IMR-90 (cell line): Measurements from ENCODE around the gene NOL4L. TPM values are rescaled to one million over a fixed set of nuclear protein-coding genes. Genes with fewer than 3 reads are reported as not detected.

ENCODE experiments used
- ATAC-seq: fragments of 200-7000 bp; cut with Tn5 transposase; 2 replicates; pipeline ENCODE4 v1.9.1; 2020; ENCODE audit warnings: low read depth, mild to moderate bottlenecking, moderate library complexity
- BruUV-seq: library from RNA; stranded (reverse); fragments of 400-500 nt; replicated peaks from 2 replicates; lab custom pipeline; 2021; lab: Mats Ljungman, UMichigan
- CTCF ChIA-PET: fragments of 300-600 bp; formaldehyde crosslinking; extraction: SDS; loops from one replicate; lab custom pipeline; 2021; ENCODE audit warnings: antibody characterized with exemption; lab: Yijun Ruan, JAX
- POLR2A ChIA-PET: fragments of 300-600 bp; sonication (Branson Sonifier 250); formaldehyde crosslinking; loops from one replicate; lab custom pipeline; 2022; ENCODE audit warnings: antibody characterized with exemption; ENCODE audit not compliant: unreplicated experiment; lab: Charles Lee
- DNase-seq: peaks from one replicate; pipeline ENCODE4 v3.0.0; 2013
- H2AFZ ChIP-seq: replicated peaks from 2 replicates; pipeline ENCODE3; 2013; ENCODE audit warnings: low read length, mild to moderate bottlenecking; ENCODE audit not compliant: poor library complexity
- H2AK5ac ChIP-seq: 2 replicates; pipeline ENCODE4 v1.6.1; 2013; ENCODE audit warnings: low read depth, low read length, inconsistent platforms
- H2AK9ac ChIP-seq: replicated peaks from 2 replicates; pipeline ENCODE3; 2013; ENCODE audit warnings: mild to moderate bottlenecking, low read depth, low read length, moderate library complexity; ENCODE audit not compliant: poor library complexity
- H2BK120ac ChIP-seq: 2 replicates; pipeline ENCODE4 v1.6.1; 2013; ENCODE audit warnings: low read depth, low read length, inconsistent platforms
- H2BK15ac ChIP-seq: 3 replicates; pipeline ENCODE4 v1.6.1; 2013; ENCODE audit warnings: low read depth, low read length, inconsistent platforms
- H2BK20ac ChIP-seq: 2 replicates; pipeline ENCODE4 v1.6.1; 2013; ENCODE audit warnings: low read depth, mild to moderate bottlenecking, inconsistent platforms, low read length, moderate library complexity
- H2BK5ac ChIP-seq: 2 replicates; pipeline ENCODE4 v1.6.1; 2013; ENCODE audit warnings: mild to moderate bottlenecking, low read depth, low read length, inconsistent platforms; ENCODE audit not compliant: poor library complexity, severe bottlenecking
- H3K14ac ChIP-seq: replicated peaks from 2 replicates; pipeline ENCODE4 v1.6.1; 2013; ENCODE audit warnings: low read depth, low read length, inconsistent platforms
- H3K18ac ChIP-seq: 2 replicates; pipeline ENCODE4 v1.6.1; 2013; ENCODE audit warnings: low read depth, low read length, control low read depth
- H3K23ac ChIP-seq: 2 replicates; pipeline ENCODE4 v1.6.1; 2013; ENCODE audit warnings: low read depth, low read length, inconsistent platforms
- H3K27ac ChIP-seq: 2 replicates; pipeline ENCODE4 v1.5.1; 2013; ENCODE audit warnings: mild to moderate bottlenecking, control low read depth, low read length; ENCODE audit not compliant: insufficient read depth
- H3K27me3 ChIP-seq: 2 replicates; pipeline ENCODE4 v1.6.1; 2013; ENCODE audit warnings: low read length; ENCODE audit not compliant: control insufficient read depth, insufficient read depth
- H3K36me3 ChIP-seq: 2 replicates; pipeline ENCODE4 v1.6.1; 2013; ENCODE audit warnings: low read length, mixed read lengths; ENCODE audit not compliant: control insufficient read depth, insufficient read depth
- H3K4ac ChIP-seq: 2 replicates; pipeline ENCODE4 v1.6.1; 2013; ENCODE audit warnings: low read depth, low read length, inconsistent platforms
- H3K4me1 ChIP-seq: 2 replicates; pipeline ENCODE4 v1.6.1; 2013; ENCODE audit warnings: low read length, mixed read lengths; ENCODE audit not compliant: control insufficient read depth, insufficient read depth
- H3K4me2 ChIP-seq: 2 replicates; pipeline ENCODE4 v1.6.1; 2013; ENCODE audit warnings: low read depth, mild to moderate bottlenecking, control low read depth, low read length, moderate library complexity
- H3K4me3 ChIP-seq: 2 replicates; pipeline ENCODE4 v1.5.1; 2013; ENCODE audit warnings: low read depth, mild to moderate bottlenecking, control low read depth, low read length, moderate library complexity; ENCODE audit not compliant: insufficient read depth
- H3K56ac ChIP-seq: 2 replicates; pipeline ENCODE4 v1.6.1; 2013; ENCODE audit warnings: low read length, inconsistent platforms; ENCODE audit not compliant: insufficient read depth; ENCODE audit errors: extremely low read depth
- H3K79me1 ChIP-seq, 2 experiments: 2 replicates each; pipeline ENCODE4 v1.6.1; 2013; ENCODE audit warnings: low read length in 2 of 2, inconsistent platforms in 1 of 2, low read depth in 1 of 2
- H3K9ac ChIP-seq: 2 replicates; pipeline ENCODE4 v1.6.1; 2013; ENCODE audit warnings: low read depth, low read length, control low read depth
- H3K9me1 ChIP-seq: 2 replicates; pipeline ENCODE4 v1.6.1; 2013; ENCODE audit warnings: low read length, inconsistent platforms; ENCODE audit not compliant: insufficient read depth
- H3K9me3 ChIP-seq: 2 replicates; pipeline ENCODE4 v1.6.1; 2013; ENCODE audit warnings: low read length; ENCODE audit not compliant: control insufficient read depth, insufficient read depth
- H4K20me1 ChIP-seq: 2 replicates; pipeline ENCODE4 v1.6.1; 2013; ENCODE audit warnings: low read length, inconsistent platforms; ENCODE audit not compliant: insufficient read depth
- H4K5ac ChIP-seq: 2 replicates; pipeline ENCODE4 v1.6.1; 2013; ENCODE audit warnings: mild to moderate bottlenecking, low read depth, low read length, control low read depth
- H4K8ac ChIP-seq, 2 experiments: 2 replicates each; pipeline ENCODE4 v1.6.1; 2013; ENCODE audit warnings: low read depth in 2 of 2, low read length in 2 of 2, control low read depth in 1 of 2, inconsistent platforms in 1 of 2
- H4K91ac ChIP-seq: 2 replicates; pipeline ENCODE4 v1.6.1; 2013; ENCODE audit warnings: low read depth, low read length, inconsistent platforms; ENCODE audit not compliant: insufficient read depth
- BHLHE40 ChIP-seq: fragments of 150-350 bp; IDR thresholded peaks from 2 replicates; pipeline ENCODE4 v1.6.1; 2016; ENCODE audit warnings: mild to moderate bottlenecking, low read depth, low read length
- CEBPB ChIP-seq: IDR thresholded peaks from 2 replicates; pipeline ENCODE4 v1.6.1; 2012; ENCODE audit warnings: low read depth, low read length, improper control_type of control experiment
- CHD1 ChIP-seq: IDR thresholded peaks from 2 replicates; pipeline ENCODE4 v1.6.1; 2012; ENCODE audit warnings: low read depth, low read length, improper control_type of control experiment
- CTCF ChIP-seq: conservative IDR thresholded peaks from 2 replicates; pipeline ENCODE4 v1.5.1; 2012; ENCODE audit warnings: mild to moderate bottlenecking, low read depth, low read length, improper control_type of control experiment
- FOS ChIP-seq: fragments of 150-350 bp; IDR thresholded peaks from 2 replicates; pipeline ENCODE4 v1.6.1; 2016; ENCODE audit warnings: low read depth, low read length
- MAFK ChIP-seq: IDR thresholded peaks from 2 replicates; pipeline ENCODE4 v1.6.1; 2012; ENCODE audit warnings: low read depth, low read length, improper control_type of control experiment
- MAZ ChIP-seq: IDR thresholded peaks from 2 replicates; pipeline ENCODE4 v1.6.1; 2012; ENCODE audit warnings: low read depth, mild to moderate bottlenecking, low read length, improper control_type of control experiment, moderate library complexity, borderline replicate concordance
- MXI1 ChIP-seq: IDR thresholded peaks from 2 replicates; pipeline ENCODE4 v1.6.1; 2012; ENCODE audit warnings: low read depth, mild to moderate bottlenecking, low read length, moderate library complexity, borderline replicate concordance
- POLR2A ChIP-seq: IDR thresholded peaks from 2 replicates; pipeline ENCODE4 v1.6.1; 2012; ENCODE audit warnings: mild to moderate bottlenecking, low read depth, low read length
- RAD21 ChIP-seq: IDR thresholded peaks from 2 replicates; pipeline ENCODE4 v1.6.1; 2012; ENCODE audit warnings: low read length, improper control_type of control experiment
- RCOR1 ChIP-seq: IDR thresholded peaks from 2 replicates; pipeline ENCODE4 v1.6.1; 2012; ENCODE audit warnings: mild to moderate bottlenecking, low read length, improper control_type of control experiment; ENCODE audit not compliant: insufficient replicate concordance
- RFX5 ChIP-seq: IDR thresholded peaks from 2 replicates; pipeline ENCODE4 v1.8.0; 2012; ENCODE audit warnings: low read depth, mild to moderate bottlenecking, low read length, moderate library complexity
- SMC3 ChIP-seq: fragments of 150-350 bp; IDR thresholded peaks from 2 replicates; pipeline ENCODE4 v1.6.1; 2016; ENCODE audit warnings: low read depth, mild to moderate bottlenecking, antibody characterized with exemption, low read length, moderate library complexity
- USF2 ChIP-seq: fragments of 150-350 bp; IDR thresholded peaks from 2 replicates; pipeline ENCODE4 v1.6.1; 2017; ENCODE audit warnings: mild to moderate bottlenecking, antibody characterized with exemption, low read length, low read depth
- WGBS, 2 experiments: methylation state at CpG; one replicate each; pipeline versions ENCODE4 v1.1.5 to v1.1.7; 2013; ENCODE audit warnings: missing lambda C conversion rate in 2 of 2; ENCODE audit not compliant: insufficient read length in 1 of 2; ENCODE audit errors: extremely low coverage in 2 of 2; 5-methylcytosine and 5-hydroxymethylcytosine counted together
- dilution Hi-C: fragments of 300-500 bp; cut with HindIII; formaldehyde crosslinking; loops from one replicate; pipeline ENCODE4 v1.14.3; 2018; ENCODE audit warnings: low sequenced_read_pairs; ENCODE audit not compliant: unreplicated experiment
- in situ Hi-C: fragments of 300-500 bp; cut with MboI; formaldehyde crosslinking; loops from 3 replicates; pipeline ENCODE4 v1.14.3; 2019; ENCODE audit warnings: low sequenced_read_pairs, inconsistent platforms, mixed read lengths
- intact Hi-C: fragments of 100-400 bp; cut with micrococcal nuclease; formaldehyde crosslinking; loops from 2 replicates; pipeline ENCODE4 v1.10.0; 2022
- polyA plus RNA-seq, 3 experiments: library from polyadenylated mRNA; depleted of rRNA; stranded (reverse); fragments of >200 nt; gene quantifications; 2 replicates each; pipeline ENCODE4 v1.2.3, GENCODE V29; 2012; ENCODE audit warnings: low replicate concordance in 1 of 3
- total RNA-seq: library from RNA; depleted of rRNA; stranded (reverse); fragments of >200 nt; gene quantifications from 2 replicates; pipeline ENCODE4 v1.2.3, GENCODE V29; 2012
- TF ChIP-seq, protein P1 (sequence below): fragments of 150-350 bp; IDR thresholded peaks from 2 replicates; pipeline ENCODE4 v1.6.1; 2016; ENCODE audit warnings: low read depth, mild to moderate bottlenecking, low read length, moderate library complexity, borderline replicate concordance

The NOL4L gene
- total and polyA plus RNA-seq, 2 of the 4 experiments (the other 2 are of a cell fraction) = 4.7 to 13.3 TPM

GRCh38 chr20:32558526-32558925, 26.6 kb downstream of the NOL4L start:
- ATAC-seq = no peak
- TF ChIP-seq MAZ (no peak), USF2 (no peak), MXI1 (no peak), CHD1 (no peak), RCOR1 (no peak), CEBPB (no peak), RAD21 (no peak), BHLHE40 (no peak), RFX5 (no peak), SMC3 (no peak), FOS (no peak), CTCF (no peak), MAFK (no peak), POLR2A (no peak)
- TF ChIP-seq, protein P1, sequence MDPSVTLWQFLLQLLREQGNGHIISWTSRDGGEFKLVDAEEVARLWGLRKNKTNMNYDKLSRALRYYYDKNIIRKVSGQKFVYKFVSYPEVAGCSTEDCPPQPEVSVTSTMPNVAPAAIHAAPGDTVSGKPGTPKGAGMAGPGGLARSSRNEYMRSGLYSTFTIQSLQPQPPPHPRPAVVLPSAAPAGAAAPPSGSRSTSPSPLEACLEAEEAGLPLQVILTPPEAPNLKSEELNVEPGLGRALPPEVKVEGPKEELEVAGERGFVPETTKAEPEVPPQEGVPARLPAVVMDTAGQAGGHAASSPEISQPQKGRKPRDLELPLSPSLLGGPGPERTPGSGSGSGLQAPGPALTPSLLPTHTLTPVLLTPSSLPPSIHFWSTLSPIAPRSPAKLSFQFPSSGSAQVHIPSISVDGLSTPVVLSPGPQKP = no peak
- CTCF ChIA-PET = no interaction called here
- H3K9me1 ChIP-seq = no peaks in the 10 kb centered on the region
- no peak overlapping the region for H2AK9ac ChIP-seq
- H2BK5ac ChIP-seq = no peak overlapping the region
- H3K9me3 ChIP-seq = no peaks in the 10 kb centered on the region
- H3K4me2 ChIP-seq = no peak overlapping the region
- no peak overlapping the region for H3K56ac ChIP-seq
- no peak overlapping the region for H2BK15ac ChIP-seq
- in situ Hi-C loops = no loop called here
- no peak overlapping the region for H2AK5ac ChIP-seq
- H4K5ac ChIP-seq = no peak overlapping the region
- H2AFZ ChIP-seq = no peak overlapping the region
- H3K23ac ChIP-seq = no peak overlapping the region
- no peak overlapping the region for H3K9ac ChIP-seq
- peak; percentile 27 for DNase-seq
- H3K36me3 ChIP-seq = no peaks in the 10 kb centered on the region
- WGBS, 2 experiments = 40% methylated on average over 1 of the region's 13 CpGs; no CpG with 5 or more reads in 1 of the 2 experiments
- H3K4me1 ChIP-seq = no peaks in the 10 kb centered on the region
- no TSS peak for BruUV-seq
- H4K91ac ChIP-seq = no peak overlapping the region
- no peak overlapping the region for H2BK120ac ChIP-seq
- H4K20me1 ChIP-seq = 0 out of 2 replicates have a peak, but pooled peaks cover 8% of the 10 kb centered on the region
- H3K4me3 ChIP-seq = no peak overlapping the region
- H4K8ac ChIP-seq = no peak overlapping the region
- no peak overlapping the region for H2BK20ac ChIP-seq
- no peaks in the 10 kb centered on the region for H3K79me1 ChIP-seq
- H3K27me3 ChIP-seq = peaks cover 3% of the 10 kb centered on the region; the same call in 1 of the 2 replicates
- H3K4ac ChIP-seq = no peak overlapping the region
- dilution Hi-C loops = no loop called here
- no peak overlapping the region for H3K14ac ChIP-seq
- POLR2A ChIA-PET = no interaction called here
- H3K18ac ChIP-seq = no peak overlapping the region
- H3K27ac ChIP-seq = no peak overlapping the region
- intact Hi-C loops = no loop called here
